ENCODE measurements around the gene MYO3B. TPM values are rescaled to one million over a fixed set of nuclear protein-coding genes. Genes with fewer than 3 reads are reported as not detected.

The MYO3B gene
- total RNA-seq, 1 experiment from 2014 or later, result not detected

DNA sequence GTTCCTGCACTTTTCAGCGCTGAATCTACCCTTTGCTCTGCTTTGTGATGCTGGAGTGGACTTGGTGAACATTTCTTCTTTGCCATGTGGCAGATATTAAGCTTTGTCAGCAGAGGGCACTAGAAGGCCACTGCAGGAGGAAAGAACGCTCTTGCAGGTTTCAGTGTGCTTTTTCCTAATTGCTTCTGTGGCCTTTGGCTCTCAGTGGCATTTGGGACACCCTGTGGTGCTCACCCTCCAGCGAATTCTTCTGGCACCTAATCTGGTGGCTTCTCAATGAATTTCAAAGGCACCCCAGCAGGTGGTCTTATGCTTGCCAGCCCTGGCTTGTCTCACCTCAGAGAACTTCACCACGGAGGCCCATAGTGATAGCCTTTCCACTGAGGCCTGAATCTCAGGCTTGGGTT, 146.7 kb downstream of the MYO3B start:
- CTCF ChIA-PET, result interaction anchor here (0.6 to 3.2 kb wide), 25 partner anchors 9 to 559 kb away, joined by 3 to 31 read pairs (median 4); no protein-coding TSS in a partner anchor
- Mint-ChIP-seq H3K27ac (ENCODE audit: low read depth, unreplicated experiment) (no peak overlapping the region), H3K4me3 (ENCODE audit: unreplicated experiment) (no peak overlapping the region), H3K36me3 (ENCODE audit: insufficient read depth, unreplicated experiment) (no peaks in the 10 kb centered on the region), H3K27me3 (ENCODE audit: insufficient read depth, unreplicated experiment) (no peaks in the 10 kb centered on the region), H3K9me3 (ENCODE audit: unreplicated experiment) (peaks cover 3% of the 10 kb centered on the region), H3K4me1 (ENCODE audit: insufficient read depth, unreplicated experiment) (no peaks in the 10 kb centered on the region)
- peak; percentile 58 for DNase-seq (ENCODE audit: unreplicated experiment)
- intact Hi-C loops (cut with micrococcal nuclease), result loop anchor here (1.0 to 5.0 kb wide), 3 partner anchors 38 to 490 kb away; no protein-coding TSS in a partner anchor
- POLR2A ChIA-PET, result interaction anchor here (0.7 to 2.0 kb wide), 7 partner anchors 12 to 604 kb away, joined by 3 to 4 read pairs (median 3); partner anchors contain the start of gene GORASP2
- BruUV-seq (replicated peaks), result no TSS peak
- TF ChIP-seq, protein P1, sequence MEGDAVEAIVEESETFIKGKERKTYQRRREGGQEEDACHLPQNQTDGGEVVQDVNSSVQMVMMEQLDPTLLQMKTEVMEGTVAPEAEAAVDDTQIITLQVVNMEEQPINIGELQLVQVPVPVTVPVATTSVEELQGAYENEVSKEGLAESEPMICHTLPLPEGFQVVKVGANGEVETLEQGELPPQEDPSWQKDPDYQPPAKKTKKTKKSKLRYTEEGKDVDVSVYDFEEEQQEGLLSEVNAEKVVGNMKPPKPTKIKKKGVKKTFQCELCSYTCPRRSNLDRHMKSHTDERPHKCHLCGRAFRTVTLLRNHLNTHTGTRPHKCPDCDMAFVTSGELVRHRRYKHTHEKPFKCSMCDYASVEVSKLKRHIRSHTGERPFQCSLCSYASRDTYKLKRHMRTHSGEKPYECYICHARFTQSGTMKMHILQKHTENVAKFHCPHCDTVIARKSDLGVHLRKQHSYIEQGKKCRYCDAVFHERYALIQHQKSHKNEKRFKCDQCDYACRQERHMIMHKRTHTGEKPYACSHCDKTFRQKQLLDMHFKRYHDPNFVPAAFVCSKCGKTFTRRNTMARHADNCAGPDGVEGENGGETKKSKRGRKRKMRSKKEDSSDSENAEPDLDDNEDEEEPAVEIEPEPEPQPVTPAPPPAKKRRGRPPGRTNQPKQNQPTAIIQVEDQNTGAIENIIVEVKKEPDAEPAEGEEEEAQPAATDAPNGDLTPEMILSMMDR (IDR thresholded peaks at IDR 0.05; ENCODE audit: unreplicated experiment), result peak; percentile 63

DNA sequence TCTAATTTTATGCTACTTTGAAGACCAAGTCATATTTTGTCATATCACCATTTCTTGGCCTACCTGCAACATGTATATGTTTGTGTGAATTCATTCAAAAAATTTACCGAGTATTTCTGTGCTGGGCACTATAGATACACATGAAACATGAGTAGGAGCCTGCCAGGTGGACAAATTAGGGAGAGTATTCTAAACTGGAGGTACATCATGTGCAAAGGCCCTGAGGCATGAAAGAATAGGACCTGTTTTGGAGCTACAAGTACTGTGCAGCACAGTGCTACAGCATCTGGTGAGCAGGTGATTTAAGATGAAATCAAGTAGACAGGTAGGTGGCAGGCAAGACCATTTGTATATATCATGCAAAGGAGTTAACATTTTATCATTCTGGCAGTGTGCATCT, 152.9 kb downstream of the MYO3B start:
- ChIA-PET CTCF (interaction anchor here (0.9 kb wide), 1 partner anchor 482 kb away, joined by 4 read pairs; no protein-coding TSS in a partner anchor), POLR2A (interaction anchor here (0.8 kb wide), 1 partner anchor 47 kb away, joined by 3 read pairs; no protein-coding TSS in a partner anchor)
- no peak for DNase-seq (ENCODE audit: unreplicated experiment)
- Mint-ChIP-seq H3K27ac (ENCODE audit: low read depth, unreplicated experiment) (no peak overlapping the region), H3K36me3 (ENCODE audit: insufficient read depth, unreplicated experiment) (no peaks in the 10 kb centered on the region), H3K27me3 (ENCODE audit: insufficient read depth, unreplicated experiment) (peaks cover 22% of the 10 kb centered on the region), H3K9me3 (ENCODE audit: unreplicated experiment) (no peaks in the 10 kb centered on the region), H3K4me1 (ENCODE audit: insufficient read depth, unreplicated experiment) (no peaks in the 10 kb centered on the region), H3K4me3 (ENCODE audit: unreplicated experiment) (no peak overlapping the region)
- no TSS peak for BruUV-seq (replicated peaks)
- intact Hi-C loops (cut with micrococcal nuclease), result no loop called here
- TF ChIP-seq, protein P1 (IDR thresholded peaks at IDR 0.05; ENCODE audit: unreplicated experiment), result no peak

DNA sequence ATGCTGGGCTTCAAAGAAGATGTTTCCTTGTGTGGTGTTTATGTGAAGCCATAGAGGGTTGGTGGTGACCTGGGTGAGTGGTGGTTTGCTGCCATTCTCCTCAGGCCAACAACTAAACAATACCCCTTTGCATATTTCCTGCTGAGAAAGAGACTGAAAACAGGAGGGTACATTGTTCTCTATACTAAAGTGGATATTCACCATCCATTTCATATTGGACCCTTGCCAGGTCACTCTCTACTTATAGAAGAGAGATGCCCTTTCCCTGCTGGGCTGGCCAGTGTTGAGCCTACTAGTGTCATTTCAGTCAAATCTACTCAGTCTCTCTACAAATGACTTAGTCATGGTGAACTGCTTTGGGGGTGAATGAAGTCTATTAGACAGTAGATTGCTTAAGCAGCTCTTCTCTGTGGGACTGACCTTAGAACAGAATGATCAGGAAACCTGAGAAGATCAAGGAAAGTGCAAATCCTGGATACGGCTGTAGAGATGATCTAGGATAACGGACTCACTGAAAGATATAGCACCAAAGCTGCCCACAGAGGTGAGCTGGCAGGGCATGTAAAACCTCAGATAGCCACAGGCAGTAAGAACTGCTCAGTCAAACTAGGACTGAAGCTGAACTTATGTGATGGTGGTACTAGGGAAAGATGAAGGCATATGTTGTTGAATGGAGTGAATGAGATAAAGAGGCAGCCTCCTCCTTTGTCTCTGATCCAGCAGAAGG, 154.9 kb downstream of the MYO3B start:
- Mint-ChIP-seq H3K4me1 (ENCODE audit: insufficient read depth, unreplicated experiment) (no peaks in the 10 kb centered on the region), H3K4me3 (ENCODE audit: unreplicated experiment) (no peak overlapping the region), H3K27ac (ENCODE audit: low read depth, unreplicated experiment) (no peak overlapping the region), H3K36me3 (ENCODE audit: insufficient read depth, unreplicated experiment) (no peaks in the 10 kb centered on the region), H3K27me3 (ENCODE audit: insufficient read depth, unreplicated experiment) (peaks cover 22% of the 10 kb centered on the region), H3K9me3 (ENCODE audit: unreplicated experiment) (no peaks in the 10 kb centered on the region)
- no peak for DNase-seq (ENCODE audit: unreplicated experiment)
- CTCF ChIA-PET, result interaction anchor here (0.6 kb wide), 1 partner anchor 1230 kb away, joined by 3 read pairs; no protein-coding TSS in a partner anchor
- TF ChIP-seq, protein P1 (IDR thresholded peaks at IDR 0.05; ENCODE audit: unreplicated experiment), result no peak
- BruUV-seq (replicated peaks), result no TSS peak
- POLR2A ChIA-PET, result interaction anchor here (0.6 kb wide), 1 partner anchor 13 kb away, joined by 3 read pairs; no protein-coding TSS in a partner anchor
- intact Hi-C loops (cut with micrococcal nuclease), result no loop called here

DNA sequence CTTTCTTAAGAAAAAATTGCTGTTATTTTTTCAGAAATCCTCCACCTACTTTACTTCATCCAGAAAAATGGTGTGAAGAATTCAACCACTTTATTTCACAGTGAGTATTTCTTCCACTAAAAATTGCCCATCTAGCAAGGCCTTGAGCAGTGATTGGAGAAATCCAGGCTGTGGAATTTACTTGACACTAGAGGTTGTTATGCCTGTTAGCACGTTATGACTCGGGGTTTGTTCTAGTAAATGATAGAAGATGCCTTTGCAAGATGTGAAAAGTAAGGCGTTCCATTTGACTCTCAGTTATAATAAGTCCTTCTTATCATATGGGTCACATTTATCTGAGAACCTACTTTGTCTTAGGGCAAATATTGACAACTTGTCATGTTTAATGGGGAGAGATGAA, 157.4 kb downstream of the MYO3B start:
- POLR2A ChIA-PET, result no interaction called here
- CTCF ChIA-PET, result interaction anchor here (0.5 to 1.9 kb wide), 4 partner anchors 25 to 481 kb away, joined by 3 to 5 read pairs (median 3); no protein-coding TSS in a partner anchor
- no peak overlapping the region for H3K4me3 Mint-ChIP-seq (ENCODE audit: unreplicated experiment)
- DNase-seq (ENCODE audit: unreplicated experiment), result no peak
- H3K9me3 Mint-ChIP-seq (ENCODE audit: unreplicated experiment), result no peaks in the 10 kb centered on the region
- intact Hi-C loops (cut with micrococcal nuclease), result no loop called here
- H3K27me3 Mint-ChIP-seq (ENCODE audit: insufficient read depth, unreplicated experiment), result peaks cover 22% of the 10 kb centered on the region
- TF ChIP-seq, protein P1 (IDR thresholded peaks at IDR 0.05; ENCODE audit: unreplicated experiment), result no peak
- H3K27ac Mint-ChIP-seq (ENCODE audit: low read depth, unreplicated experiment), result no peak overlapping the region
- no peaks in the 10 kb centered on the region for H3K36me3 Mint-ChIP-seq (ENCODE audit: insufficient read depth, unreplicated experiment)
- no TSS peak for BruUV-seq (replicated peaks)
- no peaks in the 10 kb centered on the region for H3K4me1 Mint-ChIP-seq (ENCODE audit: insufficient read depth, unreplicated experiment)
